Fibroblast of mammary gland (primary cell): ENCODE measurements around the gene OSBPL5.

ENCODE experiments used
- DNase-seq: peaks from one replicate; pipeline ENCODE4 v3.0.0-alpha.2; 2010; ENCODE audit warnings: low read depth
- H3K4me3 ChIP-seq: 2 replicates; pipeline ENCODE4 v1.5.1; 2011; ENCODE audit warnings: low read depth, mild to moderate bottlenecking, low read length, moderate library complexity; ENCODE audit not compliant: control insufficient read depth
- TF ChIP-seq, protein P1 (sequence below): conservative IDR thresholded peaks from 2 replicates; pipeline ENCODE4 v1.5.1; 2011; ENCODE audit warnings: low read depth, low read length, inconsistent platforms; ENCODE audit not compliant: control insufficient read depth, insufficient read depth

Gene OSBPL5

DNA sequence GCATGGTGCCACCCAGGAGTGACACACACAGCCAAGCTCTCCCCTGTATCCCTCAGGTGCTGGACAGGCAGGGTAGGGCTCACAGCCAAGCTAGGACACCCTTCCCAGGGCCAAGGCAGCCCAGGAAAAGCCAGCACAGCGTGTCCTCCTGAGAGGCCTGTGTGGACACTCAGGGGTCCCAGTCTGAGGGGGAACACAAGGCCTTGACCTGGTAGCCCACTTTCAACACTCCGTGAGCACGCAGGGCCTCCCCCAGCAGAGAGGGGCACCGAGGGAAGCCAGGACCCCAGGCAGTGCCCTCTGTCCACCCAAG is 24.9 kb downstream of the OSBPL5 start:
- TF ChIP-seq, protein P1, sequence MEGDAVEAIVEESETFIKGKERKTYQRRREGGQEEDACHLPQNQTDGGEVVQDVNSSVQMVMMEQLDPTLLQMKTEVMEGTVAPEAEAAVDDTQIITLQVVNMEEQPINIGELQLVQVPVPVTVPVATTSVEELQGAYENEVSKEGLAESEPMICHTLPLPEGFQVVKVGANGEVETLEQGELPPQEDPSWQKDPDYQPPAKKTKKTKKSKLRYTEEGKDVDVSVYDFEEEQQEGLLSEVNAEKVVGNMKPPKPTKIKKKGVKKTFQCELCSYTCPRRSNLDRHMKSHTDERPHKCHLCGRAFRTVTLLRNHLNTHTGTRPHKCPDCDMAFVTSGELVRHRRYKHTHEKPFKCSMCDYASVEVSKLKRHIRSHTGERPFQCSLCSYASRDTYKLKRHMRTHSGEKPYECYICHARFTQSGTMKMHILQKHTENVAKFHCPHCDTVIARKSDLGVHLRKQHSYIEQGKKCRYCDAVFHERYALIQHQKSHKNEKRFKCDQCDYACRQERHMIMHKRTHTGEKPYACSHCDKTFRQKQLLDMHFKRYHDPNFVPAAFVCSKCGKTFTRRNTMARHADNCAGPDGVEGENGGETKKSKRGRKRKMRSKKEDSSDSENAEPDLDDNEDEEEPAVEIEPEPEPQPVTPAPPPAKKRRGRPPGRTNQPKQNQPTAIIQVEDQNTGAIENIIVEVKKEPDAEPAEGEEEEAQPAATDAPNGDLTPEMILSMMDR, result no peak
- DNase-seq, result no peak
- no peak overlapping the region for H3K4me3 ChIP-seq

DNA sequence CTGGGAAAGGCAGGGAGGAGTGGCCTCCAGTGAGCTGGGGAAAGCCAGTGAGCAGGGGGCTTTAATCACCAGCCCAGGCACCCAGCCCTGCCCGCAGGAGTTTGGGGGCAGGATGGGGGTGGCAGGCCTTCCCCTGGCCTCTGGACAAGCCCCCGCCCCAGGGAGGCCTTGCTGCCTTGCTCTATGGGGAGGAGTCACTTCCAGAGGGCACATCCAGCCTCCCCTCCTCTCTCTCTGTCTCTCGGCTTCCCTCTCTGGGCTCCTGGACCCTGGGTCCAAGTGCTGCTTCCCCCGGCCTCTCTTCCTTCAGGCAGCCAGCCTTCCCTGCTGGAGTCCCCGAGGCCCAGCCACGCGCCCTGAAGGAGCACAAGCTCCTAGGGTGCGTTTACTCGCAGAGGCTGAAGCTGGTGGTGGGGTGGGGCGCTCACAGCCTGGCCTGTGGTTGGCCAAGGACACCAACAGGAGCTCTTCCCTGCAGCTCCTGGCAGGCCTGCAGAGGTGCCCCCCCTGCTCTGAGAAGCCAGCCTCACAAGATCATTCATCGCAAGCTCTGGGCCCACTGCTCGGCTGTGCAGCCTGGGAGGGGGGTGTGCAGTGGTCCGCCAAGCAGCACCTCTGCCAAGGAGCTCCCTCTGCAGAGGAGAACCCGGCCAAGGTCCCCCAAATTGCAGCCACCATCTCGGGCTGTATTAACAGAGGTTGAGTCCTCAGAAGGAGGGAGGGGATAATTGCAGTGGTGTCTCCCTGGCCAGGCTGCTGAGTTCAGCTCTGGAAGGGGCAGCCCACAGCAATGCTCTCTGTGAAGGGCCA is 25.4 kb downstream of the OSBPL5 start:
- H3K4me3 ChIP-seq, result no peak overlapping the region
- TF ChIP-seq, protein P1, result no peak
- no peak for DNase-seq

DNA sequence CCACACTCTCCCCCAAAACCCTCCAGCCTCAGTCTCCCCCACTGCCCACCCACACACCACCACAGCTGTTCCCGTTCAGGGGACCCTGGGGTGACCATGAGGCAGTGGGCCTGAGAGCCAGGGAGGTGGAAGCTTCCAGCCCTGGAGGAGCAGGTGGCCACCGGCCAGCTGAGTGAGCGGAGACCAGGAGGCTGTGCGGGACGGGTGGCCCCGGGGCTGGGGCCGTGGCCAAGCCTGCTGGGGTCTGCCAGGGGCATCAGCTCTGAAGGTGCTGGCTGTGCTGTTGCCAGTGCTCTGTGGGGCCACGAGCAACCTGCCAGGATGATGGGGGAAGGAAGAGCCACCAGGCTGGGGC is 26.0 kb downstream of the OSBPL5 start:
- H3K4me3 ChIP-seq, result no peak overlapping the region
- TF ChIP-seq, protein P1, result no peak
- DNase-seq, result no peak

DNA sequence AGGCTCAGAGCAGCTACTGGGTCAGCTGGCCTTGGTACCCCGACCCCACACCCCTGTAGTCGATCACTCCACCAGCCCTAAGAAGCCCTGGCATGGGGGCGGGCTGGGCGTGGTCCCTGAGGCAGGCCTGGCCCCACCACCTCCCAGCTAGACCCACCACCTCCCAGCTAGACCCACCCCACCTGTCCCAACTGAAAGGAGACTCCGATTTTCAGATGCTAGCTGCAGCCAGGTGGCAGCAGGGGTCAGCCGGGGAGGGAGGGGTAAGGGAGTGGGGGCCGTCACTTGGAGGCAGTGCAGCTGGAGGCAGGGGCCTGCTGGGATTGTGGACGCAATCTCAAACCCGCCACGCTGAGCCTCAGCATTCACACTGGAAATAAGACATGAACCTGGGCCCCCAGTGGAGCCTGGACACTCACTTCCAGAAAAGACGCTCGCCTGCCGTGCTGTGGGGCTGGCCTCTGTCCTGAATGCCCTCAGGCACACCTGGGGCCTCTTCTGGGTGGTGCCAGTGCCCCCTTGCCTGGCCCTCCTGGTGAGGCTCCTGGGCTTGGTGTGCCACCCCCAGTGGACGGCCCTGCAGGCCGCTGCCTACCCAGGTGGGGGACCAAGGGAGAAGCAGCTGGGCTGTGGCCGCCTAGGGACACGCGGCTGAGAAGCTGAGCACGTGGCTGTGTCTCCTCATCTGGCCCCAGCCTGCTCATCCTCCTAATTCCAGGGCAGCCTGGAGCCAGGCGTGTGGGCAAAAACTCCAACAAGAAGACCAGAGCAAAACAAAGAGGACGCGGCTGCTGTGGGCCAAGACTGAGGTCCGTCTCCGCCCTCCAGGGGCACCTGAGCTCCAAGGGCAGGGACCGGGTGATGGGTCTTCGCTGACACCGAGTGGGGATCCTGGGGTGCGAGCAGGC is 26.7 kb downstream of the OSBPL5 start:
- TF ChIP-seq, protein P1, result no peak
- H3K4me3 ChIP-seq, result no peak overlapping the region
- DNase-seq, result no peak

DNA sequence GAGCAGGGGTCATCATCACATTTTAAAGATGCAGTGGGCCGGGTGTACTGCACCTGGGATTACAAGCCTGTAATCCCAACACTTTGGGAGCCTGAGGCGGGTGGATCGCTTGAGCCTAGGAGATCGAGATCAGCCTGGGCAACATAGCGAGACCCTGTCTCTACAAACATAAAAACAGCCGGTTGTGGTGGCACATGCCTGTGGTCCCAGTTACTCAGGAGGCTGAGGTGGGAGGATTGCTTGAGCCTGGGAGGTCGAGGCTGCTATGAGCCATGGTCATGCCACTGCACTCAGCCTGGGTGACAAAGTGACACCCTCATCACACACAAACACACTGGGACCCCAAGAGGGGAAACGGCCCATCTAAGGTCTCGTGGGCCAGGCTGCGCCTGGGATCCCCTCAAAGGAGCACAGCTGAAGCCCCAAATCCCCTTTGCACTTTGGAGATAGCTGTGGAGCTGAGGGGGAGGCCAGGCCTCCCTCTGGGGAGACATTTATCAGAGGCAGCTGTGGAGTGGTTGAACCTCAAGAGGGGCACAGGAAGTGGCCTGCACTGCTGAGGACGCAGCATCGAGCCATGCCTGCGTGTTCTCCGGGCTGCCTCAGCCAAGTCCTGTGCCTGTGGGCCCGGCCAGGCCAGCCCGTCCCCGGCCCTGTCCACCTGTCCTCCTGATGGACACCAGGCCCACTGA is 27.5 kb downstream of the OSBPL5 start:
- no peak overlapping the region for H3K4me3 ChIP-seq
- DNase-seq, result peak; percentile 34
- TF ChIP-seq, protein P1, result no peak

DNA sequence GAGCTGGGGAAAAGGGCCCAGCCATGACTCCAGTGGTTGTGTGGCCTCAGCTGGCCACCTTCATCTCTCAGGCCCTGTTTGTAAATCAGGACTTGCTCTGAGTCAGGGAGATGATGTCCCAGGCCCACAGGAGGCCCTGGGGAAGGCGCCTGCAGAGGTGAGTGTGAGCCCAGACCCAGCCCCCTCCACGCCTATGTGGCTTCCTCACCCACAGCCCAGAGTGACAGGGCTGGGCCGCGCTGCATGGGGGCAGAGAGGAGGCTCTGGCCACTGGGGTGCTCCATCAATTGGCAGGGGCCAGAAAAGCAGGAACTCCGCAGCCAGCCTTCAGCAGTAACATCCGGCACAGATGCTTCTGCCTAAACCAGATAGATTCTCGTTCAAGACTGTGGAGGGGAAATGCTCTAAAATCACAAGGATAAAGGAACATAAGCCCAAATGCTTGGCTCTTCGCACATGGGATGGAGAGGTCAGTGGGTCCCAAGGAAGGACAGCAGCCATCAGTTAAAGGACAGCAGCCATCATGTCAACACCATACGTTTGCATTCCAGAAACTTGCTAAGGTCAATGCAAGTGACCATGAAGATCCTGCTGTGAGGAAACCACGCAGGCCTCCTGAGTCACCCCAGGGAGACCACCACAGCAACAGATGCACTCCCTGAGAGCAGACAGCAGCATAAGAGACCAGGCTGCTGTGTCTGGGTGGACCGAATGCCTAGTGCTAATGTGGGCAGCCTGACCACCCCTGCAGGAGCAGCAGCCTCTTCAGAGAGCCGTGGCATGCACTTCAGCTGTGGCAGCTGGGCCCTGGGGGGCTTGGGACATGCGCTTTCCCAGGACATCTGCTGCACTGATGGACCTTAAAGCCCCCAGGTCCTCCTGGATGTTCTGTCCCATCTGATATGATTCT is 28.3 kb downstream of the OSBPL5 start:
- no peak for DNase-seq
- TF ChIP-seq, protein P1, result no peak
- no peak overlapping the region for H3K4me3 ChIP-seq
